Measurements from ENCODE around the gene LGALSL. TPM values are rescaled to one million over a fixed set of nuclear protein-coding genes. Genes with fewer than 3 reads are reported as not detected.

Gene LGALSL
- total RNA-seq, 1 experiment from 2014 or later, result 7.4 TPM

DNA sequence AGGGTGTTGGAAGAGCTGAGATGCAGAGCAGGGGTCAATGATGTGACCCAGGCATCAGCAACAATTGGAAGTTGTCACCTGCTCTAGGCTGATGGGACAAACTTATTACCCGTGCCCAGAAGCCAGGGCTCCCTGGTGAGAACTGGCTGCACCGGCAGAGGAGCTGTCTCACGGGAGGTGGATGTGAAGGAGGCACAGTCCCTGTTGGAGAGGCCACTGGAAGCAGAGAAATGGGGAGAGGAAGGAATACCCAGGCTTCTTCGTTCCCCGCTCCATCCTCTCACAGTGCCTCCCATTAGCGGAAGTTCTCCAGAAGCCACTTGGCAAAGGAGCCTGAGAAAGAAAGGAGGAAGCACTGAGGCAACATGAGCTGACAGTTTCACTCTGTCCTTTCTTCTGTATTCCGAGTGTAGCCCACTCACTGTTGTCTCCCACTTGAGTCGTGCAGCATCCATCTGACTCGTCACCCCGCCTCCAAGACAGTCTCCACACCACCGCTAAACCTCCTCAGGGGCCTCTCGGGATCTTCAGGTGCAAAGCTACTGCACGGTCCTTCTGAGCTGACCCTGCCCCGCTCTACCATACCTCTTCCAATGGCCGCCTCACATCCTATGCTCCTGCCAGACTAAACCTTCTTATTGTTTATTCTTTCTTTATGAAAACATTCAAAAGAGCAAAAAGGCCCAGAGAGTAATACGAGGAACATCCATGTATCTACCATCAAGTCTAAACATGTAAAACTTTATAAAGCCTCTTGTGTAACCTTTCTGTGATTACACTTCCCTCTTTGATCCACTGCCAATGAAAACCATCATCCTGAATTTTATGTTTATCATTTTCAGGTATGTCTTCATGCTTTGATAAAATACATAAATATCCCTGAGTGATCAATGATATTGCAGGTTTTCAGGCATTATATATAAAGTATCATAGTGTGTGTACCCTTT lies 51.1 kb downstream of the LGALSL start:
- no peaks in the 10 kb centered on the region for H3K36me3 ChIP-seq (ENCODE audit: insufficient read depth, low read length, poor library complexity, severe bottlenecking)
- no peaks in the 10 kb centered on the region for H3K4me1 ChIP-seq (ENCODE audit: insufficient read depth, low read length, poor library complexity, severe bottlenecking)
- no peaks in the 10 kb centered on the region for H3K9me3 ChIP-seq (ENCODE audit: low read depth, low read length, poor library complexity, severe bottlenecking)
- H3K27ac ChIP-seq (ENCODE audit: low read depth, low read length, poor library complexity, severe bottlenecking), result no peak overlapping the region
- ChIA-PET CTCF (interaction anchor here (0.6 kb wide), 1 partner anchor 66 kb away, joined by 10 read pairs; no protein-coding TSS in a partner anchor), POLR2A (ENCODE audit: low non-redundant PET) (no interaction called here)
- H3K27me3 ChIP-seq (replicated peaks; ENCODE audit: insufficient read depth, low read depth, low read length, poor library complexity), result no peaks in the 10 kb centered on the region
- no TSS peak for BruUV-seq (replicated peaks)
- H3K4me3 ChIP-seq (ENCODE audit: low read depth, low read length, poor library complexity, severe bottlenecking), result no peak overlapping the region
- no peak for TF ChIP-seq EZH2 (IDR thresholded peaks at IDR 0.05; ENCODE audit: borderline replicate concordance, low read depth, low read length, poor library complexity, severe bottlenecking)
- TF ChIP-seq, protein P1, sequence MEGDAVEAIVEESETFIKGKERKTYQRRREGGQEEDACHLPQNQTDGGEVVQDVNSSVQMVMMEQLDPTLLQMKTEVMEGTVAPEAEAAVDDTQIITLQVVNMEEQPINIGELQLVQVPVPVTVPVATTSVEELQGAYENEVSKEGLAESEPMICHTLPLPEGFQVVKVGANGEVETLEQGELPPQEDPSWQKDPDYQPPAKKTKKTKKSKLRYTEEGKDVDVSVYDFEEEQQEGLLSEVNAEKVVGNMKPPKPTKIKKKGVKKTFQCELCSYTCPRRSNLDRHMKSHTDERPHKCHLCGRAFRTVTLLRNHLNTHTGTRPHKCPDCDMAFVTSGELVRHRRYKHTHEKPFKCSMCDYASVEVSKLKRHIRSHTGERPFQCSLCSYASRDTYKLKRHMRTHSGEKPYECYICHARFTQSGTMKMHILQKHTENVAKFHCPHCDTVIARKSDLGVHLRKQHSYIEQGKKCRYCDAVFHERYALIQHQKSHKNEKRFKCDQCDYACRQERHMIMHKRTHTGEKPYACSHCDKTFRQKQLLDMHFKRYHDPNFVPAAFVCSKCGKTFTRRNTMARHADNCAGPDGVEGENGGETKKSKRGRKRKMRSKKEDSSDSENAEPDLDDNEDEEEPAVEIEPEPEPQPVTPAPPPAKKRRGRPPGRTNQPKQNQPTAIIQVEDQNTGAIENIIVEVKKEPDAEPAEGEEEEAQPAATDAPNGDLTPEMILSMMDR (conservative IDR thresholded peaks at IDR 0.05; ENCODE audit: low read depth, low read length), result no peak
- no peak for DNase-seq (ENCODE audit: low spot score)
- intact Hi-C loops (cut with micrococcal nuclease; ENCODE audit: unreplicated experiment), result no loop called here

DNA sequence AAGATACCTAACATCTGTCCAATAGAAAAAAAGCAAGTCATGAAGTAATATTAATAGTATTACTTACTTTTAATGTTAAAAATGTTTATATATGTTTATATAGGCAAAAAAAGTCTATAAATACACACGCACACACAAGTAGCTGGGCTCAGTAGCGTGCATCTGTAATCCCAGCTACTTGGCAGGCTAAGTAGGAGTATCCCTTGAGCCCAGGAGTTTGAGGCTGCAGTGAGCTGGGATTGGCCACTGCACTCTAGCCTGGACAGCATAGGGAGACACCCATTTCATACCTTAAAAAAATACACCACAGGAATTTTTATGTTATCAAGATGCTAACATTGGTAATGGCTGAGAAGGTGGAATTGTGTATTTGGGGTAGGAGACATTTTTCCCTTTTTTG lies 52.7 kb downstream of the LGALSL start:
- H3K36me3 ChIP-seq (ENCODE audit: insufficient read depth, low read length, poor library complexity, severe bottlenecking), result no peaks in the 10 kb centered on the region
- H3K4me1 ChIP-seq (ENCODE audit: insufficient read depth, low read length, poor library complexity, severe bottlenecking), result no peaks in the 10 kb centered on the region
- ChIA-PET CTCF (no interaction called here), POLR2A (ENCODE audit: low non-redundant PET) (no interaction called here)
- no peaks in the 10 kb centered on the region for H3K27me3 ChIP-seq (replicated peaks; ENCODE audit: insufficient read depth, low read depth, low read length, poor library complexity)
- no peak overlapping the region for H3K27ac ChIP-seq (ENCODE audit: low read depth, low read length, poor library complexity, severe bottlenecking)
- no peak overlapping the region for H3K4me3 ChIP-seq (ENCODE audit: low read depth, low read length, poor library complexity, severe bottlenecking)
- H3K9me3 ChIP-seq (ENCODE audit: low read depth, low read length, poor library complexity, severe bottlenecking), result no peaks in the 10 kb centered on the region
- no peak for TF ChIP-seq EZH2 (IDR thresholded peaks at IDR 0.05; ENCODE audit: borderline replicate concordance, low read depth, low read length, poor library complexity, severe bottlenecking)
- TF ChIP-seq, protein P1 (conservative IDR thresholded peaks at IDR 0.05; ENCODE audit: low read depth, low read length), result no peak
- intact Hi-C loops (cut with micrococcal nuclease; ENCODE audit: unreplicated experiment), result no loop called here
- no peak for DNase-seq (ENCODE audit: low spot score)
- BruUV-seq (replicated peaks), result no TSS peak

Other genes with a start within 250 kb of the LGALSL start
- 18.8 and 19.5 TPM in 2 replicates for gene AFTPH, start 70.2 kb downstream of the LGALSL start, total RNA-seq (2021)
- 20.8 and 22.2 TPM in 2 replicates for gene SERTAD2, start 199.8 kb downstream of the LGALSL start, total RNA-seq (2021)